HG03103 (cell line): ENCODE data around the gene AKAP6.

Experiments
- ATAC-seq: cut with Tn5 transposase; IDR thresholded peaks from one replicate; pipeline ENCODE4 v1.9.1; 2021; ENCODE audit warnings: low read depth; ENCODE audit not compliant: unreplicated experiment

AKAP6 gene

DNA sequence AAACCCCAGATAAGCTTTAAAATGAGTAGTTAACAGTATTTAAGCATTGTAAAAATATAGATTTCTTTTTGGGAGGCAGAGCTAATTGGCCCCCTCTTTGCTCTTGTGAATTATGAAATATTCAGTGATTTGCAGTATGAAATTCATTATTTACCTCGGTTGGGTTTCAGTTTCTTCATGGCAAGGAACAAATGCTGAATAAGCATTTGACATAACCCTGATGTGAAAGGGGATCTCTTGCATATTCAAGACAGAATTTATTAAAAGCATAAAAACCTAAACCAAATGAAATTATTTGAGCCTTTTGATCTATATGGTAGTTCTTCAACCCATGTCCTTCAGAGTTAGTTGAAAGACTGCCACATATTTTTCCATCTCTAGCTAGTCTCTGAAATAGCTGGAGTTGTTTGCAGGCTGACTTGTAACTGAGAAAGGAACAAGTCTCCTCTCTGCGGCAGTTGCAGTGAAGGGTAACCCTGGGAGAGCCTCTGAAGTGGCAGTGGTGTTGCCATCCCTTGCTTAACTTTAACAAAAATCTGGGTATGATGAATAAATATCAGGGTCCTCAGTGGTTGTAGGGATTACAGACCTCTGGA is 690 bp downstream of the AKAP6 start:
- no peak for ATAC-seq

DNA sequence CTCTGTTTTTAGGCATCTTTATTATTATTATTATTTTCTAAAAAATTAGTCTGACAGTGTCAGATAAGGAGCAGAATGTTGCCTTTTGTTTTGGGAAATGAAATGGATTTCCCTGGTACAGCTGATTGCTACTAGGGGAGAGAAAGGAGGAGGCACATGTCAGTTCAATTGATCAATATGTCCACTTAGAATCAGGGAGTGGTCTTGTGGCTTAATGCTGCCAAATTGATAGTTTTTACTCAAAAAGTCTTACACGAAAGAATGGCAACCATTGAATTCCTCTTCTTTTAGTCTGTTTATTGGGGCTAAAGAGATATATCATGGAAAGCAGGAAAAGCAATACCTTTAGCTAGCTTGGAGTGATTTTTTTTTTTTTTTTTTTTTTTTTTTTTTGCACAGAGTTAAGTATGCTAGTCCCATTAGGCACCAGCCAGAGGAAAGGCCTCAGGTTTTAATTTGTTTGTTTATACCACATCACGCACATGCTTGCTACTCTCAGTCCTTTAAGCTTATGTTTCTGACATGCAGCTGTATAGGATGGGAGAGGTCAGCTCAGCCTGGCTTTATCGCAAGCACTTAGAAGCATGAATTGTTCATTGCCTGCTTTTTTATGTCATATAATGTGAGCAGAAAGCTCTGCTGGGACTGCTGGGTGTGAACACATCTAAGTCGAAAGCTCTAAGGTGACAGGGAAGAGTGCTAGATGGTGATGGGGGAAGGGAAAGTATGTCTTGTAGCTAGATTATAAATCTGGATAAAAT is 1.4 kb downstream of the AKAP6 start:
- no peak for ATAC-seq

DNA sequence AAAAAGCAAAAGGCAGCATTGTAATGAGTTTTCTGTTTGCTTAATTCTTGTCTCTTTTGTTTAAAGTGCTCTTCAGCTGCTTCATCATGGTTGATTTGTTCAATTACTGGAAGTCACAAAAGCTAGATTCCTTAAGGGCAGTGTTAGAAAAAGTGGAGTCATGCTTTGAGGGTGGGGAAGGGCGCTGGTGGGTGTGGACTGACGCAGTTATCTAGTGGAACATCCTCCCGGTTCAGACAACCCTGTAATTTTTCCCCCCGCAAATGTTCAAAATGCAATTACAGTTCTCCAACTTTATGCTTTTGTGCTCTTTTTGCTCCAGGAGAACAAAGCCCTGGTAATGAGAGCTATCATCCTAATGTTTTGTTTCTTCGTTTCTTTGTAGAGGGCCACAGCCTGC is 2.1 kb downstream of the AKAP6 start:
- no peak for ATAC-seq

DNA sequence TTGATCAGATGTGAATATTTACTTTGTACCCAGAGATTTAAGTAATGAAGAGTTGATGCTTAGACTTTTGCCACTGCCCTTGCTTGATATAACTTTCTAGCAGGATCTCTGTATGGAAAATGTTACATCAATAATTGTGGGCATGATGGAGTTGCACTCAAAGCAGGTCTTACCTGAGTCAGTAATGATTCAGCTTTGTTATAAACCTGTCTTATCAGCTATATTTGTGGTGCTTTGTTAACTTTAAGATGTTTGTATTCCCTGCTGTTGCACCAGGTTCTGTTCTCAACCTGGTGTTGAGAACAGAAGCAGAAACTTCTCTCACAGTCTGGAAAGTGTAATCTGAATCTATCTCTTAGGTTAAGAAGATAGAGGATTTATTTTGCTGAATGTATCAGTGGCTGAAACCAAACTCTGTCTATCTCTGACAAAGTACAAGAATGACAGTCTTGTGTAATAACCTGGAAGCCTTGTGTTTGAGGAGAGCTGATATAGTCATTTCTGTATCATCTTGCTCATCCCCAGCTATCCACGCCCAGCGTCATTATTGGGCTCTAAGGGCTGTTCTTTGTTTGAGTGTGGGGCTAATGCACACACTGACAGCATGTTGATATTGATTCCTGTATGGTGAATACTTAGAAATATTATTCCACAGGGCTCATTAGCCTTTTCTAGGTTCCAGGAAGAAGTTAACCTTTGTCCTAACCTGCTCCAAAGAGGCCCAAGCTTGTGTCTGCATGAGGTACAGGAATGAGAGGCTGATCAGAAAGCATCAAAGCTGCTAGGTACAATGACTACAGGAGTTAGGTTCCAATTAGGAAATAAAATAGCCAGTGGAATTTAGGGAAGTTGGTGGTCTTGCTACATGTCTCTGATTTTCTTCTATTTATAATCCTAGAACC is 3.6 kb downstream of the AKAP6 start:
- no peak for ATAC-seq

DNA sequence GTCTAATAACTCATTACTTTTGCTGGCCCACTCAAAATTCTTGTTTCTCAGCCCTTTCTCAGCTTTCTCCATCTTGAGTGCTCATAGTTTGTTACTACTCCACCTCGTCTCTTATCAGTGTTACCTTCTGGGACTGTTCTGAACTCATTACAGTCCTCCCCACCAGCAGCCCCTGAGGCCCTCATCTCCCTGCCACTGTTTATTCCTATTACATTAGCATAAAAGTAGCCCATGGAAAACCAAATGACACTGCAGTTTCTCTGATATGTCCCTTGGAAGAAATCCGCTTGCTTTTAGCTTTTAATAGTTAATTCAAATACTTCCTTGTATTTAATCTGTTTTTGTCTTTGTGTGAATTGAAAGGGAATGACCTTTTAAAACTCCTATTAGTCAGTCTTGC is 7.6 kb downstream of the AKAP6 start:
- ATAC-seq: no peak

DNA sequence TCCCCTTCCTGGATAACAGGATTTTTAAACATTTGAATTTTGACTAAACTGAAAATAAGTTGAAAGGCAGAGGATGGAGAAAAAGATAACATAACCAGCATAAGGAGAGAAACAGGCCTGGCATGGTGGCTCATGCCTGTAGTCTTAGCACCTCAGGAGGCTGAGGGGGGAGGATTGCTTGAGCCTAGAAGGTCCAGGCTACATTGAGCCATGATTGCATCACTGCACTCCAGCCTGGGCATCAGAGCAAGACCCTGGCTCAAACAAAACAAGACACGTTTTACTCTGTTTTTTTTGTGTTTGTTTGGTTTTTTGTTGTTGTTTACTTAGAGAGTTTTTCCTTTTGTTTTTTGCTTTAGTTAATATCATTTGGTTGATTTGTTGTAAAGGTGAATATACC is 8.7 kb downstream of the AKAP6 start:
- no peak for ATAC-seq

DNA sequence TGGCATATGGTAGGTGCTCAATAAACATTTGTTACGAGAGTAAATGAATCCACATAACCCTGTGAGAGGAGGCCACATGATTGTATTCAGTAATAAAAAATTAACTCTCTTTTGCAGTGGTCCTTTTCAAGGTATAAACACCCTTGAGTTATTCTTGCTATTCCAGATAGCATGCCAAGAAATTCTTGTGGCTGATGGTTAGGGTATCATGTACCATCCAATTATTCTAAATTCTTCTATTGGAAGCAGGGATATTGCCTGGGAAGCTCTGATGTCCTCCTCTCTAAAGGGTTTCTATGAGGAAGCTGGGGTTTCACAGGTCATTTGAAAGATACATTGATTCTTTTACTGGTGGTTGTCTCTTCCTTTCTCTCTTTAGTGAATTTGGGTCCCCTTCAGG is 10.1 kb downstream of the AKAP6 start:
- ATAC-seq: no peak

DNA sequence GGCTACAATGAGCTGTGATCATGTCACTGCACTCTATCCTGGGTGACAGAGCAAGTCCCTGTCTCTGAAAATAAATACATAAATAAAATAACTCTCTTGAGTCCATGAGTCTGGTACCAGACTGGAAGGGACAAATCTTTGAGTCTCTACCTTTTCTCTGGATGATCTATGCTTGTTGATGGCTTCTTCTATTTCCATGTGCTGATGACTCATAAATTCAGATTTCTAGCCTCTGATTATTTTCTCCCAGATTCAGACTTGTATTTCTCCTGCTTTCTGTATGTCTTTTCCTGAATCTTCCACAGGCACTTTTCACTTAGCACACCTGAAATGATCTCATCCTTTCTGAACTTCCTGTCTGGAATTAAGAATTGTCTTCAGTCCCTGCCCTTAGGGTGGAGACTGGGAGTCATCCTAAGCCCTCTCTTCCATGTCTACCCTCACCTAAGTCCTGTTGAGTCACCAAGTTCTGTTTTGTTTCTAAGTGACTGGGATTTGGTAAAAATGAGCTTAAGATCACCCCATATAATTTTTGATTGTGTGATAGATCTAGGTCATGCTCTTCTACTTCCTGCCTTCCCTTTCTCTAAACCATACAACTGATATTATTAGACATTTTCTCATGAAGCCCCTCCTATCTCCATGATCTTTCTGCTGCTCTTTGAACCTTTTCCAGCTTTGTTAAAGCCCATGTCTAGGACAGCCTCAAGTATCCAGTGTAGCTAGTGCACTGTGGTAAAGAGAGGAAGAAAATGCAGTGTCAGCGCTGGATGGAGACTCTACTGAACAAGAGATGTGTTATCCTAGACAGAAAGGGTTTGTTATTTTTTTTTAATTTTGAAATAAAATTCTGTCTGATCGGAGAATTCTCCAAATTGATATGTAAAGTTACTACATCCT is 13.1 kb downstream of the AKAP6 start:
- no peak for ATAC-seq

DNA sequence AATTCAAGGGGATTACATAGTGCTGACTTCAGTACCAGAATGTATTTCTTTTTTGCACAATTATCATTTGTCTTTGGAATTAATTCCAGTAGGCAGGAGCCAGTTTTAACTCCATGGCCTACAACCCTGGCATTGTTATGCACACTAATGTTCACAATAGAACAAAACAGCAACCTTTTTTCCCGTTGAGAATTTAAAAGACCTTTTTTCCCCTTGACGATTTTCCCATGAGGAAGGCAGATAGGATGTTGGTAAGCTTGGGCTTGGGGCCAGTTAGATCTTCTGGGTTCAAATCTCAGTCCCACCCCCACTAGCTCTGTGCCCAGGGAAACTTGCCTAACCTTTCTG is 13.7 kb downstream of the AKAP6 start:
- ATAC-seq: no peak

DNA sequence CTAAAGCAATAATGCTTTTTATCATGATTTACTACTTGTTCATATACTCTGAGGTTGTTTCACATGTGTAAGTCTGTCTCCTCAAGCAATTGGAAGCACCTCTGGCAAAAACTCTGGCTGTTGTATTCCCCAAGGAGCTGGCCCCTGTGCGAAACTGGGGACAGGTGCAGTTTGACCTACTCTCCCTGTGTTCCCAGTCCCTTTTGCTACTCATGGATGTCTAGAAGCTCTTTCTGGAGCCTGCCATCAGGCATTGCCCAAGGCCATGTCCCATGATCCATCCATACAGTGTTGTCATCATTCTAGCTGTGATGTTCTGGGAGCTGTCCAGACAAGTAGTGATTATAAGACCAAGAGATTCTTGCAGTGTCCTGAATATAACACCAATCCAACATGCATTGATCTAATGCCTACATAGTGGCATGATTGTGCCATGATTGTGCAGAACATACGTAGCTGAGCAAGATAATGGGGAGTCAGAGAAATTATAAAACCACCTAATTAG is 14.9 kb downstream of the AKAP6 start:
- ATAC-seq: no peak

DNA sequence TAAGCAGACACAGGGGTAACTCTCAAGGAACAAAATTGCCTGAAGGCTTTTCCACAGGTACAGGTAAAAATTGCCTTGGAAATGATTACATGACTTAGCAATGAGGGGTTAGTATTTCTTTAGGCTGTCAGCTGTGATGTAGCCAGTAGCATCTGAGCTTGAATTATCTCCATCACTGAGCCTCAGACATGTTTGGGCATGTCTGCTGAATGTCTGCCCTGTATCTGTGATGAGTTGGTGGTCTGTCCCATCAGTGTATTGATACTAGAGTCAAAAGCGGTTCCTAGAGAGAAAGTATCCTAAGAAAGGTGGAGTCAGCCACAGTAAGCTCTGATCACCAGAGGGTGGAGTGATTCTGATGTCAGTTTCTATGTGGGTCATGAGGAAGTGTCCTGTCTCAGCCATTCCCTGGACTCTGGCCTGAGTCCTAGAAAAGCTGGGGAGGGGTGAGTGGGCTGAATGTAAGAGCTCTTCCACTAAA is 16.3 kb downstream of the AKAP6 start:
- ATAC-seq: no peak

DNA sequence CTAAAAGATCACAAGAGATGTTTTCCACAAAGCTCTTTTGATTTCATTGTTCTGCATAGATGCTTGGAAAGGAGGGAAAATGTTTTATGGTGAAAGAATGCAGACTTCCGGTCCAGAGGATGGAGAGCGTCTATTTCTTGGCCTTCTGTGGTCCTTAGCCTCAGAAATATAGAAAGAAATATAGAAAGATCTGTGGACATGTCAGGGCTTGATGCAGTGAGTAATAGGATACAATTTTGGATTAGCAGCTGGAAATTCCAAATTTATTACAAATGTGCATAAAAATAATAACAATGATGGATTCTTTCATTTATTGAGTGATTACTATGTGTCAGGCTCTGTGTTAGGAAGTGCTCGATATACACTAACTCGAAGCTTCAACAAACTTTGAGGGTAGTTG is 20.2 kb downstream of the AKAP6 start:
- ATAC-seq: no peak

DNA sequence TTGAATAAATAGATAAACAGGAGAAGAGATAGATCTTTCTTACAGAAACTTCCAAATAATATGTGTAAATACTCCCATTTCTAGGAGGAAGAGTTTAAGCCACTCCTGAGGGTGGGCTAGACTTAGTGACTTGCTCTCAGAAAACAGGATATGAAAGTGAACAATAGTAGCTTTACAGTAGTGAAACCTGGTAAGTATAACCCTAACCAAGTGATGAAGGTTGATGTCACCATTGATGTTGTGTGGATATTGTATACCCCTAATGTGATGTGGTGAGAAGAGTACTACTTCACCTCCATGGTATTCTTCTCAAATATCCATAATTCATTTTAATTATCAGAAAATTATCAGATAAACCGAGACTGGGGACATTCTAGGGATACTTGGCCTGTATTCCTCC is 20.9 kb downstream of the AKAP6 start:
- ATAC-seq: peak; percentile 100

DNA sequence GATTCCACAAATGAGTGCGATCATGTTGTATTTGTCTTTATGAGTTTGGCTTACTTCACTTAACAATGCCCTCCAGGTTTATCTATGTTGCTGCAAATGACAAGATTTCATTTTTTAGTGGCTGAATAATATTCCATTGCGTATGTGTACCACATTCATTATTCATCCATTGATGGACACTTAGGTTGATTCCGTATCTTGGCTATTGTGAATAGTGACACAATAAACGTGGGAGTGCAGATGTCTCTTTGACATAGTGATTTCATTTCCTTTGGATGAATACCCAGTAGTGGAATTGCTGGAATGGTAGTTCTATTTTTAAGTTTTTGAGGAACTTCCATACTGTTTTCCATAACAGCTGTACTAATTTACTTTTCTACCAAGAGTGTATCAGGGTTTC is 23.5 kb downstream of the AKAP6 start:
- ATAC-seq: no peak

DNA sequence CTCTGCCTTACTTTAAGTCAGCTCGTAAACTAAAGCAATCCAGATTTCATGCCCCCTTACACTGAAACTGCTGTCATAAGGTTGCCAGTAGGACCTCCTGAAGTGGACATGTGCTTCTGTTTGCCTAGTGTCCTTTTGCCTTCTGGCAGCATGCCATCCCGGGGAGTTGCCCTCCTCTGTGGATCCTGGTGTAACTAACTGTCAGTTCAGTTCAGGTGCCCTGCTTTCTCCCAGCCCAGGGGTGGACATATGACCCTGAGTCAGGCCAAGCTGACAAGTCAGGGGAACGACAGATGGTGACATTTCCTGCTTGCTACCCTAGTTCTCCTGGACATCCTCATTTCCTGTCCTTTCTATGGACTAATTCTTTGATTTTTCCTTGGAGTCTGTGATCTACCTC is 25.6 kb downstream of the AKAP6 start:
- ATAC-seq: no peak

DNA sequence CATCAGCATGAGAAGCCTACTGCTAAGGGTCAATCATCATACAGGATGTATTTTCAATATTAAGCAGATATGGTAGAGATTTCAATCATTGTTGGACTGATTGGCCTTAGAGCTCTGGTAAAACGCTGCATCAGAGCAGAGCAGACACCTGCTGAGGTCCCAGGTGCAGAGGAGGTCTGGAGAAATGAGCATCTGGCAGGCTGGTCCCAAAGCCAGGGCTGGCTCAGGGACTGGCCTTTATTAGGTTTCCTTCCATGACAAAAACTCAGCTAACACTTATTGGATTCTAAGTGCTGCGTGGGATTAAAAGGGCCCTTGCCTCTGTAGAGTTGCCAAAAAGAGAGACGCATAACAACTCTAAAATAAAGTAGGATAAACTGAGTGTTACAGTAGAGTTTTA is 29.7 kb downstream of the AKAP6 start:
- no peak for ATAC-seq

DNA sequence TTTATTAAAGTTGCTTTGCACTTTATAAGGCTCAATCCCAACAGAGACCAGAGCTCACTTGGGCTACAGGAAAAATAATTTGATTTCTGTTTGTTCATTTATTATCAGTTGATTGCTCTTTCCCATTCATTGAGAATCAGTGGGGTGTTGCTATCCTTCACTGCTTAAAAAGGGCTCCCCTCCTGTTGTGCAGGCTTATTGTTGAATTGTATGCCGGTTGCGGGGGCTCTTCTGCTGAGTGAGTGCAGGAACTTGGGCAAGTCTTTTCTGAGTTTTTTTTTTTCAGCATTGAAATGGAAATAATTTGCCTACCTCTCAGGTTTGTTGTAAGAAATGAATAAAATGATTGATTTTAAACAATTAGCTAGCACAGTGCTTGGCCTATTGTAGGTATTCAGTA is 32.6 kb downstream of the AKAP6 start:
- ATAC-seq: no peak

DNA sequence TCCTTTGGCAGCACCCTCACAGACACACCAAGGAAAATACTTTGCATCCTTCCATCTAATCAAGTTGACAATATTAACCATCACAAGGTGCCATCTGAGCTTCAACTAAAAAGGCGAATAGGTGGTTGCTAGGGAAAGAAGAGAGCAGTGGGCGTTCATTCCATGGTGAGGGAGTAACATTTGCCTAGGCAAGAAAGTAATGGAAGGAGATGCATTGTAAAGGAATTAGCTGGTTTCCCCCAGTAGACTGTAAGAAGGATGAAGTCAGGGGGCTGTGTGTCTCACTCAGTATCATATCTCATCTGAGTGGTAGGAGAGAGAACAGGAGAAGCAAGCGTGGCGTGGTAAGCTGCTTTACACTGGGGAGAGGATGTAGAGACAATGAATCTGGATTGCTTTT is 34.7 kb downstream of the AKAP6 start:
- ATAC-seq: no peak

DNA sequence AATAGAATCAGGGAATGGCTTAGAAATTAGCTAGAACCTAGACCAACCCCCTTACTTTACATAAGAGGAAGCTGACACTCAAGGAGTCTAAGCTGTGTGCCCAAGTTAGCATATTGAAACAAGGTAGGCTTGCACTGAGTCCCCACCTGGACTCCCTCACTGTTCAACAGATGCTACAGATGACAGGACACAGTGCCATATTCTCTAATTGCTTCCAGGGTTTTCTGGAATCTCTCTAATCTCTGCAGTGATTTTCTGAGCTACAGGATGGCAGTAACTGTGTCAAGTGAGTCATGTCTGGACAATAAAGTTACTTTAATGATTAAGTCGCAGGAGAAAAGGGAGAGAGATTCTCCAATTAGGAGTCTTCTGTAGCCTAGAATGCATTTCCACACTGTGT is 35.8 kb downstream of the AKAP6 start:
- no peak for ATAC-seq

DNA sequence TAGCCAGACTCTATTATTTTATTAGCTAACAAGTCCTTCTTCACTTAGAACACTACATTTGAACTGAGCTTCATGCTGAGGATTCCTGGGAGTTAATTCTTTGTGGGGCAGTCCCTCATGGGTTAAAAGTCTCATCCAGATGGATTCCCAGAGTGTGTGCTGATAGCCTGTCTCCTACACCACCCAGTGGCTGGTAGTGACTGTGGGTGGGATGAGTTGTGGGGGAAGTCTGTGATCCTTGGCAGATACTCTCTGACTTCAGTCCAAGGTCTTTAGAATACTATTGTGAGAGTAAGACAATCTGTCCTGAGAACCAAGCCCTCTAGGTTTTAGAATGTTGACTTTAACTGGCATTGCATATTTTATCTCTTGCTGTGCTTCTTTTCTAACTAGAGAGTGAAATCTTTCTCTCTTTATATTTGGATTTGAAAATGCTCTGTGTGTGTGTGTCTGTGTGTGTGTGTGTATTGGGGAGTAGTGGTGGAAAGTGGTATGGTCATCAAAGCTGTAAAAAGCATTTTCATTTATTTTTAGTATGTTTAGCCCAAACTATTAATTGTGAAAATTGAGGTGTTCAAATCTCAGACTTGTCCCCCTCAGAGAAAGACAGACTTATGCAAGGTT is 37.3 kb downstream of the AKAP6 start:
- ATAC-seq: no peak
